Measurements from ENCODE around the gene ESPN. TPM values are rescaled to one million over a fixed set of nuclear protein-coding genes. Genes with fewer than 3 reads are reported as not detected.

Gene ESPN
- polyA plus RNA-seq, 1 of the 3 experiments (the other 2 are of a cell fraction), result 0.33 TPM

DNA sequence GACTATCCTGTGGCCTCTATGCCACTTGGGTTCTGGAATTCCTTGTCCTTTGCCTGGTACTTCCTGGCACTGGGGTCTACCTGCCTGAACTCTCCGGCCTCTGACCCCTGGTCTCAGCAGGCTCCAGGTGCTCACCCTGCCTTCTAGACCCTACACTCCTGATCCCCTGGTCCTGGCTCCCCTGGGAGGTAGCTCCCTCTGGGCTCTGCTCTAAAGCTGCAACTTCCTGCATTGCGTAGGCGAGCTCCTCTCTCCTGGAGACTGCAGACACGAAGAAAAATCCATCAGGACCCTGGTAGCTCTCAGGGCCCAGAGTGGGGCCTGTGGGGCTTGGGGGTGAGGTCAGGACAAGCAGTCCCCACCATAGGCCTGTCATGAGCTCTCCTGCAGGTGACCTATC, 74.7 kb downstream of the ESPN start:
- H3K36me3 ChIP-seq (replicated peaks in 1 of 2; ENCODE audit: control insufficient read depth in 1 of 2, insufficient read depth in 2 of 2, low read length in 1 of 2), result no peaks in the 10 kb centered on the region
- H3K9me3 ChIP-seq, result no peaks in the 10 kb centered on the region
- POLR2A ChIA-PET, result interaction anchor here (0.8 to 1.8 kb wide), 6 partner anchors 8 to 55 kb away, joined by 3 to 10 read pairs (median 4); partner anchors contain the start of gene NOL9
- no peak for TF ChIP-seq RAD21 (IDR thresholded peaks at IDR 0.05; ENCODE audit: low read length)
- no peak for TF ChIP-seq USF2 (IDR thresholded peaks at IDR 0.05; ENCODE audit: borderline replicate concordance, low read depth, low read length)
- no peak for TF ChIP-seq TCF12 (IDR thresholded peaks at IDR 0.05)
- no peak for TF ChIP-seq MEF2A (IDR thresholded peaks at IDR 0.05; ENCODE audit: borderline replicate concordance, low read depth)
- TF ChIP-seq, protein P1, sequence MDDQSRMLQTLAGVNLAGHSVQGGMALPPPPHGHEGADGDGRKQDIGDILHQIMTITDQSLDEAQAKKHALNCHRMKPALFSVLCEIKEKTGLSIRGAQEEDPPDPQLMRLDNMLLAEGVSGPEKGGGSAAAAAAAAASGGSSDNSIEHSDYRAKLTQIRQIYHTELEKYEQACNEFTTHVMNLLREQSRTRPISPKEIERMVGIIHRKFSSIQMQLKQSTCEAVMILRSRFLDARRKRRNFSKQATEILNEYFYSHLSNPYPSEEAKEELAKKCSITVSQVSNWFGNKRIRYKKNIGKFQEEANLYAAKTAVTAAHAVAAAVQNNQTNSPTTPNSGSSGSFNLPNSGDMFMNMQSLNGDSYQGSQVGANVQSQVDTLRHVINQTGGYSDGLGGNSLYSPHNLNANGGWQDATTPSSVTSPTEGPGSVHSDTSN (IDR thresholded peaks at IDR 0.05), result no peak
- TF ChIP-seq GABPA (IDR thresholded peaks at IDR 0.05; ENCODE audit: low read depth), result no peak
- TF ChIP-seq, protein P2, sequence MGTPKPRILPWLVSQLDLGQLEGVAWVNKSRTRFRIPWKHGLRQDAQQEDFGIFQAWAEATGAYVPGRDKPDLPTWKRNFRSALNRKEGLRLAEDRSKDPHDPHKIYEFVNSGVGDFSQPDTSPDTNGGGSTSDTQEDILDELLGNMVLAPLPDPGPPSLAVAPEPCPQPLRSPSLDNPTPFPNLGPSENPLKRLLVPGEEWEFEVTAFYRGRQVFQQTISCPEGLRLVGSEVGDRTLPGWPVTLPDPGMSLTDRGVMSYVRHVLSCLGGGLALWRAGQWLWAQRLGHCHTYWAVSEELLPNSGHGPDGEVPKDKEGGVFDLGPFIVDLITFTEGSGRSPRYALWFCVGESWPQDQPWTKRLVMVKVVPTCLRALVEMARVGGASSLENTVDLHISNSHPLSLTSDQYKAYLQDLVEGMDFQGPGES (IDR thresholded peaks at IDR 0.05; ENCODE audit: low read depth, low read length), result no peak
- TF ChIP-seq EZH2phosphoT487 (IDR thresholded peaks at IDR 0.05; ENCODE audit: borderline replicate concordance, low read depth), result no peak
- no peak for TF ChIP-seq NRF1 (IDR thresholded peaks at IDR 0.05; ENCODE audit: low read depth, low read length)
- TF ChIP-seq, protein P3, sequence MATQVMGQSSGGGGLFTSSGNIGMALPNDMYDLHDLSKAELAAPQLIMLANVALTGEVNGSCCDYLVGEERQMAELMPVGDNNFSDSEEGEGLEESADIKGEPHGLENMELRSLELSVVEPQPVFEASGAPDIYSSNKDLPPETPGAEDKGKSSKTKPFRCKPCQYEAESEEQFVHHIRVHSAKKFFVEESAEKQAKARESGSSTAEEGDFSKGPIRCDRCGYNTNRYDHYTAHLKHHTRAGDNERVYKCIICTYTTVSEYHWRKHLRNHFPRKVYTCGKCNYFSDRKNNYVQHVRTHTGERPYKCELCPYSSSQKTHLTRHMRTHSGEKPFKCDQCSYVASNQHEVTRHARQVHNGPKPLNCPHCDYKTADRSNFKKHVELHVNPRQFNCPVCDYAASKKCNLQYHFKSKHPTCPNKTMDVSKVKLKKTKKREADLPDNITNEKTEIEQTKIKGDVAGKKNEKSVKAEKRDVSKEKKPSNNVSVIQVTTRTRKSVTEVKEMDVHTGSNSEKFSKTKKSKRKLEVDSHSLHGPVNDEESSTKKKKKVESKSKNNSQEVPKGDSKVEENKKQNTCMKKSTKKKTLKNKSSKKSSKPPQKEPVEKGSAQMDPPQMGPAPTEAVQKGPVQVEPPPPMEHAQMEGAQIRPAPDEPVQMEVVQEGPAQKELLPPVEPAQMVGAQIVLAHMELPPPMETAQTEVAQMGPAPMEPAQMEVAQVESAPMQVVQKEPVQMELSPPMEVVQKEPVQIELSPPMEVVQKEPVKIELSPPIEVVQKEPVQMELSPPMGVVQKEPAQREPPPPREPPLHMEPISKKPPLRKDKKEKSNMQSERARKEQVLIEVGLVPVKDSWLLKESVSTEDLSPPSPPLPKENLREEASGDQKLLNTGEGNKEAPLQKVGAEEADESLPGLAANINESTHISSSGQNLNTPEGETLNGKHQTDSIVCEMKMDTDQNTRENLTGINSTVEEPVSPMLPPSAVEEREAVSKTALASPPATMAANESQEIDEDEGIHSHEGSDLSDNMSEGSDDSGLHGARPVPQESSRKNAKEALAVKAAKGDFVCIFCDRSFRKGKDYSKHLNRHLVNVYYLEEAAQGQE (IDR thresholded peaks at IDR 0.05; ENCODE audit: low read depth, low read length), result no peak
- no peak for TF ChIP-seq RXRA (IDR thresholded peaks at IDR 0.05; ENCODE audit: borderline replicate concordance, low read depth)
- TF ChIP-seq RCOR1 (IDR thresholded peaks at IDR 0.05; ENCODE audit: low read length), result no peak
- TF ChIP-seq FOSL2 (IDR thresholded peaks at IDR 0.05; ENCODE audit: borderline replicate concordance, low read depth), result no peak
- DNase-seq, result no peak
- no peak overlapping the region for H2AFZ ChIP-seq (ENCODE audit: low read depth)
- H3K27me3 ChIP-seq (ENCODE audit: insufficient read depth), result no peaks in the 10 kb centered on the region
- H3K79me2 ChIP-seq (ENCODE audit: insufficient read depth), result peaks cover 7% of the 10 kb centered on the region; the same call in 1 of the 2 replicates
- CTCF ChIA-PET, result interaction anchor here (1.0 to 17.4 kb wide), 5 partner anchors 10 to 55 kb away, joined by 3 to 211 read pairs (median 6); partner anchors contain the start of genes NOL9 and PLEKHG5
- peaks cover 1% of the 10 kb centered on the region for H3F3A ChIP-seq (replicated peaks; ENCODE audit: insufficient read depth)
- no peaks in the 10 kb centered on the region for H4K20me1 ChIP-seq (ENCODE audit: insufficient read depth)
- H3K9me2 ChIP-seq, result no peaks in the 10 kb centered on the region
- H3K9ac ChIP-seq, result no peak overlapping the region
- no peak overlapping the region for H3K4me3 ChIP-seq (ENCODE audit: low read depth in 2 of 2, low read length in 1 of 2)
- 95% methylated on average over 3 of the region's 4 CpGs for WGBS (ENCODE audit: low lambda C conversion rate)
- no peak overlapping the region for H3K4me2 ChIP-seq
- peaks cover 0 to 78% of the 10 kb centered on the region in 2 experiments; a peak in 2 of 4 replicates for H3K4me1 ChIP-seq (ENCODE audit: control insufficient read depth in 1 of 2, insufficient read depth in 2 of 2, low read depth in 1 of 2, low read length in 1 of 2)
- H3K27ac ChIP-seq (ENCODE audit: low read depth in 2 of 2, low read length in 1 of 2), result peak overlapping the region in 1 of 2 experiments; percentile 51; a peak in 1 of 4 replicates

Measured in SK-N-SH (cell line).